Hippocampal formation (tissue), 2 donors: ENCODE results near the gene FCRLB.
"Not testable (repeated sequence)": the region's sequence is repeated elsewhere in the genome, so short reads cannot be mapped to it uniquely, and the experiment has no call there.

Experiments
- DNase-seq, 2 donors: peaks; one replicate each; lab custom pipeline; 2025; lab: John Stamatoyannopoulos, UW

Gene FCRLB

DNA sequence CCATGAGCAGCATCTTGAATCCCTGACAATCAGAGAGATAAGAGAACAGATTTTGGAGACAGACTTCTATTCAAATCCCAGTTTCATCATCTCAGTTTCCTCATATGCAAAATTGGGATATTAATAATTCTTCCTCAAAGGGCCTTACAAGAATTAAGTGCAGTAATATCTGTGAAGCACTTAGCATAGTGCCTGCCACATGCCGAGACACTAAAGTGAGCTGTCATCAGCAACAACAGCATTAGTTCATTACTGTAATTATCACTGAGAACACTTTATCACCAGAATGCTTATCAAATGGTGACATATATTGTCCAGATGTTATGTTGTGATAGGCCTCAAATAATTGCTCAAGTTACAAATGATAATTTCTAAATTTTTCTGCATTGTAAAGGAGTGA, 922 bp upstream of the FCRLB start:
- DNase-seq, result no peak

DNA sequence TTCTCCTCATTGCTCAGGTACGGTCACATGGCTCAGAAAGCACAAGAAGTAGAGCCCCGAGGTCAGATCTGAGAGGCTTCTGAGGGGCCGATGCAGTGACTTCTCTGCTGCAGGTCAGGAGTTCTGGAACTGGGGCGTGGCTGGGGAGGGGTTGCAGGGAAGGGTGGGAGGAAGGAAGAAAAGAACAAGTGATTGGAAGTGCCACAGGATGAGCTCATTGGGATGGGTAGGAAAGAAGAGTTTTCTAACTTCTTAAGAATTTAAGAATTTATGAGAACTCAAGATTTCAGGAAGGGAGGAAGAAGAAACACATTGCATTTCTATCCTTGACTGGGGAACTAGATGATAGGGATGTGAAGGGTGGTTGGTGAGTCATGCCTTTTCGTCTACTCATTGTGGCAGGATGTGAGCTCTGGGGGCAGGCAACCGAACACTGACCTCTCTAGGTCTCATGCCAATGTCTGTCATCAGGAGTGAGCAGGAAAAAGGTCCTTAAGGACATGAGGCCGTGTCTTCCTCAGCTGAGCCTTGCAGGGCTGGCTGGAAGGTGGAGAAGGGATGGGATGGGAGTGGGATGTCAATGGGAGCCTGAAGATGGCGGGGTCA, 497 bp downstream of the FCRLB start:
- DNase-seq, result no peak

DNA sequence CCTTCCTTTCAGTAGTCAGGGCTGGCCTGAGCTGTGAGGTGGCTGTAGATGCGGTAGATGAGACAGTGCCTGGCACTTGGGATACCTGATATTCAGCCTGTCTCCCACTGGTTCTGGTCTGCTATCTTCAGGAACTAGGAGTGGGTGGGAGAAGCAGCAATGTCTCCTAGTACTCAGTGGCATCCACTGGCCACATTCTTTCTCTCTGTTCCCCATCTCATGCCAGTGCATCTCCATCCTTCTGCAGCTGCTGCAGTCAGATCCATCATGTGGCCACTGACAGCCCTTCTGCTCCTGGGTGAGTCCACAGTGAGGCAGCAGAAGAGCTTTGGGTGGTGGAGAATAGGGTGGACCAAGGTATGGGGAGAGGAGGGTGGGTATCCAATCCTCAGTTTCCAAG, 1.1 kb downstream of the FCRLB start:
- DNase-seq, result no peak

DNA sequence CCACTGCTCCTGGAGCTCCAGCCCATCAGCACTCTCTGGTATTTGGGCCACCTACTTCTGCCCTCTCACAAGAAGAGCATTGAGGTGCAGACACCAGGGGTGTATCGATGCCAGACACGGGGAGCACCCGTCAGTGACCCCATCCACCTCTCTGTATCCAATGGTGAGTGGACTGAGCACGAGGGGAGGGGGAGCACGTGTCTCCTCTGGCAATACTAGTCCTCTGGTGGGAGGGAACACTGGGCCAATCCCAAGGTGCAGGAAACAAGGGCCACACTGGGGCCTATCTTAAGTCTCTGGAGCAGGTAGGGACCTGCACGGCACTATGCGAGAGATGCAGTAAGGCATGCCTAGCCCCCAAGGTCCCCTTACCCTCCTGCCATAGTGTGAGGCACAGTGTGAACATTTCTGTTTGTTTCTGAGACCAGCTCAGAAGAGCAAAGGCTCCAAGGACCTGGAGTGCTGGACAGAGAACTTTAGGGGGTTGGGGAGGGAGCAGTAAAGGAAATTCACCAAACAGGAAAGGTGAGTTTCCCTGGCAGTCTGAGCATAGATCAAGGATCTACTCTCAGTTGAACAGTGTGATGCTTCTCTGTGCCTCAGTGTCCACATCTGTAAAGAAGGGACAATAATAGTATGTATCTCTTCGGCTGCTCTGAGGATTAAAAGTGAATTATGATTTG, 2.3 kb downstream of the FCRLB start:
- no peak for DNase-seq

DNA sequence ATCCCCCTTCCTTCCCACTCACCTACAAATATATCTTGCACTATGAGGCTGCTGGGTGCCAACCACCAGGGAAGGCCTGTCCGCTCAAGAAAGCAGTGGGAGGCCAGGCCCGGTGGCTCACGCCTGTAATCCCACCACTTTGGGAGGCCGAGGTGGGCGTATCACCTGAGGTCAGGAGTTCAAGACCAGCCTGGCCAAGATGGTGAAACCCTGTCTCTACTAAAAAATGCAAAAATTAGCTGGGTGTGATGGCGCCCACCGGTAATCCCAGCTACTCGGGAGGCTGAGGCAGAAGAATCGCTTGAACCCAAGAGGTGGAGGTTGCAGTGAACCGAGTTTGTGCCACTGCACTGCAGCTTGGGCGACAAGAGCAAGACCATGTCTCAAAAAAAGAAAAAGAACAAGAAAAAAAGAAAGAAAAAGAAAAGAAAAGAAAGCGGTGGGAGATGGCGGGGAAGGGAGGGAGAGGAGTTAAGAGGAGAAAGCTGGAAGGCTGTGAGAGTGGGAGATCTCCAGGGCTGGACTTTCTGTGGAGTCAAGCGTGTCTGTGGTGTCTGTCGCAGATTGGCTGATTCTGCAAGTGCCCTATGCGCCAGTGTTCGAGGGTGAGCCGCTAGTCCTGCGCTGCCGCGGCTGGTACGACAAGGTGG, 4.0 kb downstream of the FCRLB start:
- not testable (repeated sequence) for DNase-seq

DNA sequence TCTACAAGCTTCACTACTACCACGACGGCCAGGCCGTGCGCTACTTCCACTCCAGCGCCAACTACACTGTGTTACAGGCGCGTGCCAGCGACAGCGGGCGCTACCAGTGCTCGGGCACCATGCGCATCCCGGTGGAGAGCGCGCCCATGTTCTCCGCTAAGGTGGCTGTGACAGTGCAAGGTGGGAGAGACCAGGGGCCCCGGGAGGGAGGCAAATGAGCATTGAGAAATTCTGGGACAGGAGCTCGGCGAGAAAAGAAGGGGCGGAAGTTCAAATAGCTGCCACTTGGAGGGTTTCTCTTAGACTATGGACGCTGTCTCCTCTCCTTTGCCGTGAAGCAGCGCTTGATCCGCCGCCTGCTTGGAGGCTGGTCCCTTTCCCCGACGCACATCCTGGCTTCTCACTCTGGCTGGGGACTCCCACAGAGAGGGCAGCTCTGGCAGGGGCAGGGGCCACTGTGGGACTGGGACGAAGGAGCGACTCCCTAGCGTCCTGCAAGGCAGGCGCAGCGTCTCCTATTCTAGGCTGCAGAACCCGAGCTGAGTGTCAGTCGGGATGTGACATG, 4.6 kb downstream of the FCRLB start:
- peak in 1 of 2 donors; percentile 63 for DNase-seq

DNA sequence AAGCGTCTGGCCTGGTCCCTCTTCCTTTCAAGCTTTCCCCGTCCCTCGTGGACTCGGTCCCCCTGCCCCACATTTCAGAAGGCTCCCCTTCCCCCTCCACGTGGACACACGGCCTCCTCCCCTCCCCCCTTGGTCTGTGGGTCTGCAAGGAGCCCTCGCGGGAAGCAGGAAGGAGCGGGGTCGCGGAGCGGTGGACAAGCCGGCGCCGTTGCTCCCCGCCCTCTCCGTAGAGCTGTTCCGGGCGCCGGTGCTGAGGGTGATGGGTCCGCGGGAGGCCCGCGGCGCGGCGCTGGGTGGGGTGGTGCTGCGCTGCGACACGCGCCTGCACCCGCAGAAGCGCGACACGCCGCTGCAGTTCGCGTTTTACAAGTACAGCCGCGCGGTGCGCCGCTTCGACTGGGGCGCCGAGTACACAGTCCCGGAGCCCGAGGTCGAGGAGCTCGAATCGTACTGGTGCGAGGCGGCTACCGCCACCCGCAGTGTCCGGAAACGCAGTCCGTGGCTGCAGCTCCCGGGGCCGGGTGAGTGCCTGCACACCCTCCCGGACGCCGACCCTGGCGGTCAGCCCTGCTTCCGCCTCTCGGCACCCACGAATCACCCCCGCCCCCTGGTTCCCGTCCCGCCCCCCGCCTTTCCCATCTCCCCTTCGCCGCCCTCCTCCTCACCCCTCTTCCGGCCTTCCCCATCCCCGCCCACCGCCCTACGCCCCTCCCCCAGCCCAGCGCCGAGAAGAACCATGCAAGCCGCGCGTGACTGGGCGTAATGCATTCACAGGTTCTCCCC, 5.3 kb downstream of the FCRLB start:
- peak; percentile 15 to 78 for DNase-seq

DNA sequence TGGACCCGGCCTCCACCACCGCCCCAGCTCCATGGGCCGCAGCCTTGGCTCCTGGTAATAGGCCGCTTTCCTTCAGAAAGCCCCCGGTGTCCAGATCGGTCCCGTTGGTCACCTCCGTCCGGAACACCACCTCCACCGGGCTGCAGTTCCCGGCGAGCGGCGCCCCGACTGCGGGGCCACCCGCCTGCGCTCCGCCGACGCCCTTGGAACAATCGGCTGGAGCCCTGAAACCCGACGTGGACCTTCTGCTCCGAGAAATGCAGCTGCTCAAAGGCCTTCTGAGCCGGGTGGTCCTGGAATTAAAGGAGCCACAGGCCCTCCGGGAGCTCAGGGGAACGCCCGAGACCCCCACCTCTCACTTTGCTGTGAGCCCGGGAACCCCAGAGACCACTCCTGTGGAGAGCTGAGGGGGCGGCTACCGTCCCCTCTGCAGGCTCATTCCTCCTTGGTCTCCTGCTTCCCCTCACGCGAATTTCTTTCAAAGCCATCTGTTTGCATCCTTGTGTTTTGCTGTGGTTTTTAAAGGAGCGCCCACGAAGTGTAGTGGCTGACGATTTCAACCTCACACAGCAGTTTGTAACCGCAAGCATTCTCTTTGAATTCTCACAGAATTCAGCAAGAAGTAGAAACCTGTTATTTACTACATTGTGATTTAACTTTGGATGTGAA, 6.0 kb downstream of the FCRLB start:
- no peak for DNase-seq

DNA sequence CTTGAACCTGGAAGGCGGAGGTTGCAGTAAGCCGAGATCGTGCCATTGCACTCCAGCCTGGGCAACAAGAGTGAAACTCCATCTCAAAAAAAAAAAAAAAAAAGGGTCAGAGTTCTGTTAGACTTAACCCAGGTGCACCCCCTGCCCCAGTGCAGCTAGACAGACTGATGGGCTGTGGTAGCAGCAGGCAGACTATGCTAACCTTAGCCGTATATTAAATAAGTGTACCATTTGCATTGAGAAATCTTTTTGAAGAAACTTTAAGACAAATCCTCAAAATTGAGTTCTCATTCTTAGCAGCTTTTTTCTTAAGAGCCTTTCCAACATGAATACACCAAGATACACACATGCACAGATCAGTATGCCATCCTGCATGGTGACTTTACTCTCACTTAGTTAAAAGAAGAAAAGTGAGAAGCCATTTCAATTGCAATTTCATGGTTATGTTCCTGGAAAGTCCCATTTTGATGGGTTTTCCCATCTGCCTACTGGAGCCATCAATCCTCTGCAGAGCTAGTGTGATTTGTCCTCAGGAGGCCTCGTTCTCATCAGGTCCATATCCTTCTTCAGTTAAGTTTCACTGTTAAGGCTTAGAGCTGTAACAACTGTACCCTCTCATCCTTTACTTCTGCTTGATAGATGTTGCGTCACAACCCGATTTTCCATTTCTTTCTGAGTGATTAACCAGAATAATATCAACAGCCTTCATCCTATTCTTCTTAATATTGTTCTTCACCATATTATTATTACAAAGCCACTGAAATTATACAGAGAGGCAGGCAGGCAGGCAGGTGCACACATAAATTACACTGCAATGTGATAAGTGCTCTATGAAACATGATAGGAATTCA, 7.3 kb downstream of the FCRLB start:
- DNase-seq, result no peak

DNA sequence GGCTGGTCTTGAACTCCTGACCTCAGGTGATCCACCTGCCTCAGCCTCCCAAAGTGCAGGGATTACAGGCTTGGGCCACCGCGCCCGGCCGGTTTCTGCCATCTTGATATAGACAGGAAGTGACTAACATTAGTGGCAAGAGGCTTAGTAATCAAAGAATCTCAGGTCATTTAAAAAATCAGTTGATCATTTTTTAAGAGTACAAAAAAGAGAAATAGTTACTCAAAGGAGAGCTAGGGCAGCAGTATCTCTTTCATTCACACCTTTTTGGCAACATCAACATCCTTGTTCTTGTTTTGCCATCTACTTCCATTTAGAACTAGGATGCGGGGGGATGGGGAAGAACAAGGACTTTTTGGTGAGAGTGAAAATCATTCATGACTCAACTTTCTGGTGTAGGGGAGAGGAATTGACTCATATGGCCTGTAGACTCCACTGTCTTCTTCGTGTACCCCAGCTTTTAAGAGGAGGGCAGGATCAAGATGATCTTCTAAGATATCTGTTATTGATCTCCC, 8.8 kb downstream of the FCRLB start:
- no peak for DNase-seq

DNA sequence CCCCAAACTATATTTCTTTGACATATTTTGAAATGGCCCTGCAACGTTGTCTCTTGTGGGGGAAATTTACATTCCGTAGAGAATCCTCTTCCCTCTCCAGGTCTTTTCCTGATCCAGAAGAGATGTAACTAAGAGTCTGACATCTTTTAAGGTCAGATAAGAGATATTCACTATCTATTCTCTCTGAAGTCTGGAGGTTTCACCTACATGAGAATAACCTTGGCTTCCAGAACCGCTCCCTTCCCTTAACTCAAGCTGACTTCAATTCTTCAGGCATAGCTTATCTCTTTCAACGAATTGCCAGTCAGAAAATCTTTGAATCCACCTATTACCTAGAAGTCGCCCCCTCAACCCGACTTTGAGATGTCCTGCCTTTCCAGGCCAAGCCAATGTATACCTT, 9.9 kb downstream of the FCRLB start:
- DNase-seq, result no peak

DNA sequence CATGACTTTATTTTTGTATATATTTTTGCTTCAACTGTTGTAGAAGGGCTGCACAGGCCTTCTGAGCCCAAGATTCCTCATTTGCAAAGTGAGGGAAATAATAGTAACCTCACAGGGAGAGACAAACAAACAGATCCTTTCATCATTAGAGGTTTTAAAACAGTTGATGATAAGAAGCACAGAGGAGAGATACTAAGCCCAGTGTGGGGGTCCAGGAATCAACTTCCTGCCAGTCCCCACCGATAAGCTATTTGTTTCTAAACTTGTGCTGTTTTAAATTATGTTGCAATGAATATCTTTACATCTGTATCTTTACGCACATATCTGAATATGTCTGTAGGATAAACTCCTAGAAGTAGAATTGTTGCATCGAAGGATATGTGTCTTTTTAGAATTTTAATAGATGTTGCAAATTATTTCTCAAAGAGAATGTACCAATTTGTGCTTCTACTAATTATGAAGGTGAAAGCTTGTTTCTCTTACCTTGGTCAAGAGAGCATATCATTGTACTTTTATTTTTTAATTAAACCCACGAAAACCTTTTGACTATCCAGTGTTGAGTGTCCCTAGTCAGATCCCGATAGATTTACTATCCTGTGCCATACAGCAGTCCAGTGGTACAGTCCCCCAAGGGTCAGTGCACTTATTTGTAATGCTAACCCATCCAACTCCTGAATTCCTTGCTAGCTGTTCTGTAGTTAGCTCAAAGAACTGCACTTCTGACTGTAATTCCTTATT, 10.8 kb downstream of the FCRLB start:
- DNase-seq, result no peak

DNA sequence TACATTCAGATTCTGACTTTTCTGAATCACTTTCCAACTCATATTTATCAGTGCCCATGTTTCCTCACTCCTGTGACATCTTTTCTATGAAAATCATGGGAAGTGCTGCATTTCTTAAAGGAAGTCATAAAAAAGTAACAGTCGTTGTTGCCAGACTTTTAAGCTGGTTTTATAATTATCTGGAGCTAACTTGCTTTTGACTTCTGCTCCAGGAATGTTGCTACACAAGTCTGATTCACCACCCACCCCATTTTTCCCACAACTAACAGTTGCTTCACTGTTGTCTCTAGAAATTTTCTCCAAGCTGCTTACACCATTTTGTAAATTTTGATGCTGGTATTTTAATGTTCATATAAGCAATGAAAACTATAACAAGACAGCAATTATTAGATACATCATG, 12.2 kb downstream of the FCRLB start:
- DNase-seq, result no peak

DNA sequence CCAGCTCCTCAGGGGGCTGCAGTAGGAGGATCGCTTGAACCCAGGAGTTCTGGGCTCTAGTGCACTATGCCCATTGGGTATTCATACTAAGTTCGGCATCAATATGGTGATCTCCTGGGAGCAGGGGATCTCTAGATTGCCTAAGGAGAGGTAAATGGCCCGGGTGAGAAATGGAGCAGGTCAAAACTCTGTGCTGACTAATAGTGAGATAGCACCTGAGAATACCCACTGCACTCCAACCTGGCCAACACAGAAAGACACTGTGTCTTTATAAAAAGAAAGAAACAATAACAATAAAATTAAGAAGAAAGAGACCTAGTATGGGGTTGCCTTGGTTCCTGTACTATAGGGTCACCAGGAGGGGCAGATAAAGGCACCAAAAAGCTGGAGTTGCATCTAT, 14.5 kb downstream of the FCRLB start:
- no peak for DNase-seq

DNA sequence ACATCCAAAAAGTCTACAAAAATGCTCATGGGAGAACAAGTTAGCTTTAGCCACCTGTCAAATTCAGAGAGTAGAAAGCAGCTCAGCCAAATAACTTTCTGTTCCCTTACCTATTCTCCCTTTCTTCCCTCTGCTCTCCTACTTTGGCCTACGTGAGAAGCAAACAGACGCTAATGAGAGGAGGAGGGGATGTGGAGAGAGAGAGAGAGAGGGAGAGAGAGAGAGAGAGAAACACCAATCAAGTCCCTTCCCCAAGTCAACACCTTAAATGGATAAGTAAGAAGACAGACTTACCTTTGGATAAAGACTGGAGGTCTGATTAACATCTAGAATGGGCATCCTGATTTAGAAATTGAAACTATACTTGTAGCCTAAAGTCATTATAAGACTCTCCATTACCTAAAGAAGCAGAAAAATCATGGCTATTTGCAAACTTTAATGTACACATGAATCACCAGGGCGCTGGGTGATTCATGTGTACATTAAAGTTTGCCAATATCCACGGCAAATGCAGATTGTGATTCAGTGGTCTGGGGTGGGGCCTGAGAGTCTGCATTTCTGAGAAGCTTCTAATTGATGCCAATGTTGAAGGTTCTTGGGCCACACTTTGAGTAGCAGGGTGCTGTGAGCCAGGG, 15.1 kb downstream of the FCRLB start:
- no peak for DNase-seq

DNA sequence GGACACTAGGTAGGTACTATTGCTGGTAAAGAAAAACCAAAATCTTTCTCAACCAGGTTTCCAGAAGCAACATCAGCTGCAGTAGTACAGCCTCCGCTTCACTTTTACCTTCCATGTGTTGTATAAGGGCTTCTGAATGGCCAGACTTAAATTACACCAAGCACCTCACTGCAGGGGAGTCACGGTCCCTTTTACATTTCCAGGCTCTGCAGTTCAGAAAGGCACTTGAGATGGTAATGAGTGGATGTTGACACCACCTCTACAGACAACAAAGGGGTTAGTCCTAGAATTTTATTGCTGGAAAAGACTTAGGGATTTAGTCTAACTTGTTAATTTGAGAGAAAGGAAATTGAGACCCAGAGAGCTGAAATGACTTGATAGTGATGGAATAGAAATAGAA, 16.3 kb downstream of the FCRLB start:
- no peak for DNase-seq

DNA sequence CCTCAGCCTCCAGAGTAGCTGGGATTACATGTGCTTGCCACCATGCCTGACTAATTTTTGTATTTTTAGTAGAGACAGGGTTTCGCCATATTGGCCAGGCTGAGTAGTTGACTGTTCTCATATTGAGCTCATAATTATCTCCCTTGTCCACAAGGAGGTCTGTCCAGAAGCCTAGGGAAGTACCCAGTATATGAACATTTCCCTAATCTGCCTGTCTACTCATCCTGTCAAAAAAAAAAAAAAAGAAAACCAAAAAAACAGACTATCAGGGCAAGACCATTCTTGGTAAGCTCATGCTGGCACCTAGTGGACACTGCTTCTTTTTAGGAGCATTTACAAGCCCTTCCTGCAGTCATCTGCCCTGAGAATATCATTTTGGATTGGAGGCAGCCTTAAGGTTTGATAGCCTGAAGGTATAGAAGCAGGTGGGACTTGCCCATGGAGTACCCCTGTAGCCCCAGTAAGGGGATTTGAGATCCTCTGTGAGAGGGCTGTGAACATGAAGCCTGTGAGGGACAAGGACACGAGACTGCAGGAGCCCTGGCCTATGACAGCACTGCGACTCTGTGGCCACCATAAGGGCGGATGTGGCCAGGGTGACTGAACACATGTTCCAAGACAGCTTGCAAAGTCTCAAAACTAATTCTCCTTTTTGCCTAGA, 17.4 kb downstream of the FCRLB start:
- peak in 1 of 2 donors; percentile 23 for DNase-seq

DNA sequence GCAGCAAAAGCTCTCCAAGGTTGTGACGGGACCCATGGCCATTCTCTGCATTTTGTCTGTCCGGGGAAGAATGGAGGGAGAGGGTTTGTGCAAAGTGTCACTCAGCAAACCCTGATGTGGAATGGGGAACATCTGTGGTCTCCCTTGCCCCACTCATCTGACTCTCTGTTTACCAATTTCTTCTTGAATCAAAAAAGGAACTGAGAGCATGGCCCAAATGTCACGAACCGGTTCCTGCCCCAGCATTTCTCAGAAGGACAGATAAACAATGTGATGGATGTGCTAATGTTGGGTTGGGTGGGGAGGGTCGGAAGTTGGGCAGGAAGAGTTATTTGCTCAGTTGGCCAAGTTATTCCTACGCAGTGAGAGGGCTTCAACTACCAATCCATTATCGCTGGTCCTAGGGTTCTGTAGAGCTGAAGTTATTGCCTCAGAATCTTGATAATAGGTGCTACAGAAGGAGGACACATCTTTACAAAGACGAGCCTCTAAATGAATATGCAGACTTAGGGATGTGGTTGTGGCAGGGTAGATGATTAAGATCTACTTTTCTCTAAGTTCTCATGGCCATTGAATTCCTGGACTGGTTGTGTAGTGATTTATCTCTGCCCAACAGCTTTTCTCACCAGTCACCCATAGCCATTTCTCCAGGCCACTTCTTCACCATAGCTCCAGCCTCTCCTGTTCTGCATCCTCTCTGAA, 18.7 kb downstream of the FCRLB start:
- DNase-seq, result peak in 1 of 2 donors; percentile 22
